ENCODE measurements around the gene FHIP2A.

FHIP2A gene

GRCh38 chr10:114800361-114800760 is 21.2 kb upstream of the FHIP2A start:
- TF ChIP-seq GATA1 (IDR thresholded peaks at IDR 0.05; ENCODE audit: low read depth, low read length), result no peak
- TF ChIP-seq POLR2A (IDR thresholded peaks at IDR 0.05; ENCODE audit: low read length), result no peak
- no peak for DNase-seq

GRCh38 chr10:114801411-114801813 is 20.2 kb upstream of the FHIP2A start:
- TF ChIP-seq GATA1 (IDR thresholded peaks at IDR 0.05; ENCODE audit: low read depth, low read length), result no peak
- TF ChIP-seq POLR2A (IDR thresholded peaks at IDR 0.05; ENCODE audit: low read length), result no peak
- DNase-seq, result no peak

- TF ChIP-seq GATA1 (IDR thresholded peaks at IDR 0.05; ENCODE audit: low read depth, low read length), result no peak
- TF ChIP-seq POLR2A (IDR thresholded peaks at IDR 0.05; ENCODE audit: low read length), result no peak
- no peak for DNase-seq
Measured at GRCh38 chr10:114802177-114802576, 19.4 kb upstream of the FHIP2A start.

DNA sequence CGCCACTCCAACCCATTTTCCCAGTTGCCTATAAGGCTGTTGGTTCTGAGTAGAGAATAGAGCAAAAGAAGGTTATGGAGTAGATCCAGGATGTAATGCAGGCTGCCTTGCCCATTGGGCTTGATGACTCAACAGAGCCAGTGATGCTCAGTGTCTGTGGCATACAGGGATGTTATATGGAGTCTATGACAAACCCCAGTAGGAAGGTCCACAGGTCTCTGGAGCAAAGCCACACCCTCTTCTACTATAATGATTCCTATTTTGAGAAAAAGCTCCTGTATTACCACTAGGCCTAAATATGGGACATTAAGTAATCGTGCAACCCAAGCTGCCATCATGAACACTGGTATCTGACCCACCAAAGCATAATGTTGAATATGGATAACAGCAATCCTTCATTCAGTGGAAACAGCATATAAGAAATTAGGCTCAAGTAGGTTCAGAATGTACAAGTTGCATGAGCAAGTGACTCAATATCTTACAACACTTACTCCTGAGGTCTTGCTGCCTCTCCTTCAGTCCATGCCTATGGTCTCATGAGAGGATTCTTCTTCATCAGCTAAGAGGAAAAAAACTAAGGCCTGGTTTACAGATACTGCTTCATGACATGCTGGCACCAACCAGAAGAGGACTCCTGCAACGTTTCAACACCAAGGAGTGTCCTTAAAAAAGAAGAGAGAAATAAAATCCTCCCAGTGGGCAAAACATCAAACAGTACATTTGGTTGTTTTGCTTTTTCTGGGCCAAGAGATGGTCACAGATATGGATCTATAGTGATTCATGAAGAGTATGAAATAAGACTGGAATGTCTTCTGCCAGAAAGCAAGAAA is 14.8 kb upstream of the FHIP2A start:
- TF ChIP-seq POLR2A (IDR thresholded peaks at IDR 0.05; ENCODE audit: low read length) (no peak), GATA1 (IDR thresholded peaks at IDR 0.05; ENCODE audit: low read depth, low read length) (no peak)
- DNase-seq, result no peak

- TF ChIP-seq POLR2A (IDR thresholded peaks at IDR 0.05; ENCODE audit: low read length) (no peak), GATA1 (IDR thresholded peaks at IDR 0.05; ENCODE audit: low read depth, low read length) (no peak)
- no peak for DNase-seq
Measured at GRCh38 chr10:114808982-114809381, 12.6 kb upstream of the FHIP2A start.

DNA sequence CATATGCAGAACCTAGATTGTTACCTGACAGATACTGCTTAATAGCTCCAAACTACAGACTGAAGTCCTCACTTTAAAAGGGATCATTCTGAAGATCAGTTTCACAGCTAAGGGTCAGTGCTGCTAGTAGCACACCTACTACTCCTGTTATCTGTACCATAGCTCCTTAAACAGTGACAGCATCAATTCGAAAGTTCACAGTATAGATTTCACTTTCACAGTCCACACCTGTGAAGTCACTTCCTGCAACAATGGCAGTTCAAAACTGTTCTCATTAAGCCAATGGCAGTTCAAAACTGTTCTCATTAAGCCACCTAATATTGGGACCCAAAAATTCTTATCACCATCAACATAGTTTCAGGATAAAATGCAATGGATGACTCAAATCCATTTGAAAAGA is 10.7 kb upstream of the FHIP2A start:
- DNase-seq, result no peak
- TF ChIP-seq GATA1 (IDR thresholded peaks at IDR 0.05; ENCODE audit: low read depth, low read length) (no peak), POLR2A (IDR thresholded peaks at IDR 0.05; ENCODE audit: low read length) (no peak)

DNA sequence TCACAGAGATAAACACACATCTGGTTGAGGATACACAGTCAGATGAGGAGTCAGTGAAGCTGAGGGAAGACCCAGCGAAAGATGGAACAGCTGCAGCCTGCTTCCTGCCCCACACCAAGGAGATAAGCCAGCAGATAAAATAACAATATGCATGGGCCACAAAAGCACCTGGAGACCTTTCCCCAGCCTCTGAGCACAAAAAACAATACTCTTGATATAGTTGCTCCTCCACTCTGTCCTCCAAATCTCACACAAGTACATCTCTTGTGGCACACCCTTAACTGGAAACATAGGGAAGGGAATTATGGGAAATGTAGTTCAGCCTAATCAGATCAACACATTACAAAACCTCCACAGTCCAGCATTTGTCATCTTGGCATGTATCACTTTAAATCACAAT is 9.7 kb upstream of the FHIP2A start:
- TF ChIP-seq GATA1 (IDR thresholded peaks at IDR 0.05; ENCODE audit: low read depth, low read length) (no peak), POLR2A (IDR thresholded peaks at IDR 0.05; ENCODE audit: low read length) (no peak)
- peak; percentile 5 to 14 for DNase-seq

- no peak for TF ChIP-seq GATA1 (IDR thresholded peaks at IDR 0.05; ENCODE audit: low read depth, low read length)
- no peak for TF ChIP-seq POLR2A (IDR thresholded peaks at IDR 0.05; ENCODE audit: low read length)
- DNase-seq, result no peak
Measured at GRCh38 chr10:114815791-114816190, 5.8 kb upstream of the FHIP2A start.

DNA sequence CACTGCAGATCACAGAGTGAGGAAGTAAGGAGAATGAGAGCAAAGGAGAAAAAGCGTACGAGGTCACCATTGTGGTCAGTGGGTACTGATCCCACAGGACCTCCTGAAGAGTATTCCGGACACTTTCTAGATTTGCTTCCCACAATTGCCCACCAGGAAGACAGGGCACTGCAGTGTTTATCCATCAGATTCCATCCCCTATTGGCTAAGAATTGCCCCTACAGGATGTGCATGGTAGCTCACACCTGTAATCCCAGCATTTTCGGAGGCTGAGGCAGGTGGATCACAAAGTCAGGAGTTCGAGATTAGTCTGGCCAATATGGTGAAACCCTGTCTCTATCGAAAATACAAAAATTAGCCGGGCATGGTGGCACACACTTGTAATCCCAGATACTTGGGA is 5.3 kb upstream of the FHIP2A start:
- TF ChIP-seq GATA1 (IDR thresholded peaks at IDR 0.05; ENCODE audit: low read depth, low read length) (no peak), POLR2A (IDR thresholded peaks at IDR 0.05; ENCODE audit: low read length) (no peak)
- DNase-seq, result no peak

GRCh38 chr10:114819322-114819721 is 2.3 kb upstream of the FHIP2A start:
- no peak for TF ChIP-seq POLR2A (IDR thresholded peaks at IDR 0.05; ENCODE audit: low read length)
- TF ChIP-seq GATA1 (IDR thresholded peaks at IDR 0.05; ENCODE audit: low read depth, low read length), result no peak
- no peak for DNase-seq

- peak; percentile 77 to 88 for DNase-seq
- TF ChIP-seq POLR2A (IDR thresholded peaks at IDR 0.05; ENCODE audit: low read length), result no peak
- no peak for TF ChIP-seq GATA1 (IDR thresholded peaks at IDR 0.05; ENCODE audit: low read depth, low read length)
Measured at GRCh38 chr10:114821915-114822443, 399 bp downstream of the FHIP2A start.

DNA sequence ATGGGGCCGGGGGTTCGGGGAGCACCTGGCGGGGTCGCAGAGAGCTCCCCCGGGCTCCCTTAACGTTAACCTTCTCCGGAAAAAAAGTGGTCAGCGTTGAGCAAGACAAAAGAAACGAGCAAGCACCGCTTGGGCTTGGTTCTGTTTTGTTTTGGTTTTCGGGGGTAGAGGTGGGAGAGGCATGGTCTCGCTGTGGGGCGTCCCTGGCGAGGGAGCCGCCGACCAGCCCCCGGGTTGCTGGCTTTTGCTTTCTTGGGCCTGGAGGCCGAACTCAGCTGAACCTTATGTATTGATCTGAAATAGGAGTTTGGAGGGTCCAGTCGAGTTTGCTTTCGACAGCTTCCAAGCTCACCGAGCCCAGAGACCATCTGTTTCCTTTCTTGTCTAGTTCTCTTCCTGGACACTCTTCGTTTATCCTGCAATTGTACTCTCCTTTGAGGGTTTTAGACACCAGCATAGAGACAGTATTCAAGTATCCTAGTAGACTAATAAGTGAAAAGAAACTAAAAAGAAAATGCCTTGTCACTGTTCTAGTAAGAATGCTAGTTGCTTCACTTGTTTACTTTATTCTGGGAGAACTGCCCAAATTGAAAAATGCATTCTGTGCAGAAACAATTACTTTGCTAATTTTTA is 980 bp downstream of the FHIP2A start:
- peak; percentile 76 to 83 for DNase-seq
- TF ChIP-seq GATA1 (IDR thresholded peaks at IDR 0.05; ENCODE audit: low read depth, low read length), result no peak
- TF ChIP-seq POLR2A (IDR thresholded peaks at IDR 0.05; ENCODE audit: low read length), result peak; percentile 65

DNA sequence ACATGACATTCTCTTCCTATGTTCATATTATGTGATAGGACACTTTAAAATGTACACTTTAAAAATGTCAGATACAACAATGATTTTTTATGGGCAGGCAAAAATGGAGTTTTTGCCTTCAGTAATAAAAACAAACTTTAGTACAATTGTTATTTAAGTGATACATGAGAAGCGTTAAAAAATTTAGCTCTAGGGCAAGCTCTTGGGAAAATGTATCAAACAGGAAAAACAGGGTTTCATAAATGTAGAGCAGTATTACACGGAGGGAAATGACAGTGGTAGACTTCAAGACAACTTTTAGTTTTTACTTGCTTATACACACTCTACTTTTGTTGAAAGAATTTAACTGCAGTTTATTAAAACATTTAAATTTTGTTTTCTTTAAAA is 1.5 kb downstream of the FHIP2A start:
- TF ChIP-seq GATA1 (IDR thresholded peaks at IDR 0.05; ENCODE audit: low read depth, low read length) (no peak), POLR2A (IDR thresholded peaks at IDR 0.05; ENCODE audit: low read length) (peak; percentile 0)
- DNase-seq, result peak; percentile 43 to 75

GRCh38 chr10:114824391-114824790 is 2.8 kb downstream of the FHIP2A start:
- DNase-seq, result peak; percentile 3 to 41
- TF ChIP-seq POLR2A (IDR thresholded peaks at IDR 0.05; ENCODE audit: low read length) (no peak), GATA1 (IDR thresholded peaks at IDR 0.05; ENCODE audit: low read depth, low read length) (no peak)

Data from erythroblast (primary cell).